GM18502 (cell line): ENCODE results near the gene FOXD4L5.
"Not testable (repeated sequence)": the region's sequence is repeated elsewhere in the genome, so short reads cannot be mapped to it uniquely, and the experiment has no call there.

Experiments used
- ATAC-seq: cut with Tn5 transposase; IDR thresholded peaks from one replicate; pipeline ENCODE4 v1.9.1; 2021; ENCODE audit warnings: mild to moderate bottlenecking; ENCODE audit not compliant: unreplicated experiment, poor library complexity

FOXD4L5 gene

GRCh38 chr9:65285109-65285508 is at the start of gene FOXD4L5:
FOXD4L5 (minus strand) TSS chr9:65285209; CDS start chr9:65284377, 832 bp downstream.
- ATAC-seq, result not testable (repeated sequence)

GRCh38 chr9:65283943-65284342 is 1.1 kb downstream of the FOXD4L5 start:
- not testable (repeated sequence) for ATAC-seq

DNA sequence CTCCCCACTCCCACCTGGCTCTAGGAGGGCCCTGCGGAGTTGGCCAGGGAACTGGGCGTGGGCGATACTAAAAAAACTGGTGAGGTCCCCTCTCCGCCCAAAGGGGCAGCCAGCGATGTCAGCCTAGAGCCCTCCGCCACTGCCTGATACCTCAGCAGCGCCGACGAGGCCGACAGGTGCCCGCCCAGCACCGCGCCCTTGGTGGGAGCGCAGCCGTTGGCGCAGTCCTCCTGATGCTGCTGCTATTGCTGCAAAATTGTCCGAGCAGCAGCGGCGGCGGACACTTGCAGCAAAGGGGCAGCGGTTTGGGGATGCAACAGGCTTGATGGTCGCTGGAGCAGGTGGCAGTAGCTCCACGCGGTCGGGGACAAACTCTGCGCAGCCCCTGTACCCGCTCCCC is 2.0 kb downstream of the FOXD4L5 start:
- ATAC-seq, result not testable (repeated sequence)
